GM19397 (cell line): ENCODE results near the gene ZDHHC19.

ENCODE experiments used
- ATAC-seq: cut with Tn5 transposase; IDR thresholded peaks from one replicate; pipeline ENCODE4 v1.9.1; 2021; ENCODE audit warnings: mild to moderate bottlenecking, moderate library complexity; ENCODE audit not compliant: unreplicated experiment

Gene ZDHHC19

GRCh38 chr3:196150481-196150880 is 60.7 kb downstream of the ZDHHC19 start:
- no peak for ATAC-seq

- no peak for ATAC-seq
Measured at GRCh38 chr3:196149831-196150301, 61.3 kb downstream of the ZDHHC19 start.

- no peak for ATAC-seq
Measured at GRCh38 chr3:196149375-196149774, 61.8 kb downstream of the ZDHHC19 start.
